Renal pelvis (tissue), 4 donors: ENCODE data around the gene SH3RF3. TPM values are rescaled to one million over a fixed set of nuclear protein-coding genes. Genes with fewer than 3 reads are reported as not detected.
"Not testable (repeated sequence)": the region's sequence is repeated elsewhere in the genome, so short reads cannot be mapped to it uniquely, and the experiment has no call there.

Experiments used
- DNase-seq: peaks from one replicate; pipeline ENCODE4 v3.0.0-alpha.2; 2013
- polyA plus RNA-seq, 3 donors: library from polyadenylated mRNA; unstranded; fragments of 120-200 nt; gene quantifications; one replicate each; pipeline ENCODE4 v1.2.1, GENCODE V29; 2013; ENCODE audit not compliant: insufficient read length in 3 of 3

The SH3RF3 gene
- polyA plus RNA-seq, 3 donors = 3.8 to 5.6 (median 5.6) TPM

- DNase-seq = no peak
Observed at GRCh38 chr2:109157563-109158105, 28.6 kb downstream of the SH3RF3 start.

- DNase-seq = no peak
Observed at GRCh38 chr2:109158237-109158636, 29.2 kb downstream of the SH3RF3 start.

DNA sequence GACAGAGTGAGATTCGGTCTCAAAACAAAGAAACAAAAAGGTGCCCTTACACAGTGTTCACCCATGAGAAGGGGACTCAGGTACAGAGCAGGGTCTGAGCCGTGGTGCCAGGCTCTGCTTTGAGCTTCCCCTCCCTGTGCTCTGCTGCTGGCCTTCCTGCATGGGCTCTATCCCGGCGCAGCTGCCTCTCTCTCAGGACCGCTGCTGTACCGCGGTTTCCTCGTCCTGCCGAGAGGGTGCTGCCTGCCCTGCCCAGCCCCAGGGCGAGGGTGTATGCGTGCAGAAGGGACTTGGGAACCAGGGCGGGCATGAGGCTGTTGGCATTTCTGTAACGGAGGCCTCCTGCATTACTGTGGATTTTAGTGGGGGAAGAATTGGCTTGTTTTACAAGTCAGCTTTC, 30.1 kb downstream of the SH3RF3 start:
- DNase-seq = no peak

DNA sequence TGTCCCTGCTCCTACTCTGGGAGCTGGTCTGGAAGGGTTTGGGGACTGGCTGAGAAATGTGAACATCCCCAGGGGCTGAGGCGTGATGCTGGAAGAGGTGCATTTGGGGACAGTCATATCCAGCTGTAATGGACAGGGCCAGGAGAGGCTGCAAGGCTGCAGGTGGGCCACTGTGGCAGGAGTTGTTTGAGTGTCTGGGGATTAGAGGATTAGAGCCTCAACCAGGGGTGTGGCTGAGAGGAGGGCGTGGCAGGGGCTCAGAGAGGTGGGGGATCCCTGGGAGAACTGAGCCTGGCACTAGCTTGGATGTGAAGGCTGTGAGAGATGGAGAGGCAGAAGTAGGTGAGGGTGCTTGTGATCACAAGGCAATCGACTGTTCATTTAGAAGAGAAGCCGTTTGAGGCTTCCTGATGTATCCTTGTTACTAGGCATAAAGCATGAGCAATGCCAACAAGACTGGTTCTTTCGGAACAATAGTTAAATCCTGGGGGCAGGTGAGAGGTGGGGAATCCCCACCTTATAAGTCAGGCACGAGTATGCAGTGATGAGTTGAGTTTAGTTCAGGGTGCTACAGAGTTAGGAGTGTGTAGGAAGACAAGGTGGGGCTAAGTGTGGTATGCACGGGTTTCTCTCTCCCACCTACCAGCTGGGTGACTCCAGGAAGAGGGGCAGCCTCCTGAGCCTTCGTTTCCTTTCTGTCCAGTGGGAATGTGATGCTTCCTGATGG, 31.9 kb downstream of the SH3RF3 start:
- DNase-seq = no peak

- not testable (repeated sequence) for DNase-seq
Observed at GRCh38 chr2:109162367-109162766, 33.4 kb downstream of the SH3RF3 start.

DNA sequence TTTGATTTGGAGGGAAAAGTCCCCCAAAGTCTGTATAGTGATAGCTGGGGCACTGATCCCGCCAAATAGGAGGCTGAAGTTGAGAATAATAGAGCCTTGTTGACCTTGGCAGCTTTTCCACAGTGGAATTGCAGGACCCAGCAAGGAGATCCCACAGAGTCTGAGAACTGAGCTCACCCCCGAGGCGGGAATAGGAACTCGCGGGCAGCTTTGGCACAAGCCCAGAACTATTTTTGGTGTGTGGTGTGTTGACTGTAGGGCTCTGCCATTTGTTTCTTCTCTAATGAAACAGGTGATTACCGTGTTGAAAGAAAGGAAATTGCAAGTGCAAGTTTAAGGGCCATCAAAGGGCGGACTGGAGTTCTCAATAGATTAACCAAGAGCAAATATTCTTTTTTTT, 34.0 kb downstream of the SH3RF3 start:
- DNase-seq = no peak

GRCh38 chr2:109164311-109164710, 35.3 kb downstream of the SH3RF3 start:
- DNase-seq = no peak

GRCh38 chr2:109164739-109165221, 35.8 kb downstream of the SH3RF3 start:
- no peak for DNase-seq

DNA sequence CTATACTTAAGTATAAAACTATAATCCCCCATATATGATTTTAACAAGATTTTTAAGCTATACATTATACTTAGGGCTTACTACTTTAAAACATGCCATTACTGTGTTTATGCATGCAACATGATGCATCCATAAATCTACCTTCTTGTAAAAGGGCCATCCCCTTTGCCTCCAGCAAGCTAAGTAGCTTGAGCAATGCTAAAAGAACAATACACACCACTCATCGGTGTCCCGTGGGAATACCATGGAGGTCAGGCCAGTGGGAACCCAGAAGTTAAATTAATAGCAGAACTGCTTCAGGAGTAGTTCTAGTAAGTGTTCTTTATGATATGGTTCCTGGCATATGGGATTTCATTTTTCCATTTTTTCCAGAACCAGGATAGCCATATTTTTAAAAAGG, 37.8 kb downstream of the SH3RF3 start:
- DNase-seq = no peak

- DNase-seq = no peak
Observed at GRCh38 chr2:109168086-109168485, 39.1 kb downstream of the SH3RF3 start.

- no peak for DNase-seq
Observed at GRCh38 chr2:109168716-109169115, 39.7 kb downstream of the SH3RF3 start.

GRCh38 chr2:109170645-109171044, 41.6 kb downstream of the SH3RF3 start:
- no peak for DNase-seq

DNA sequence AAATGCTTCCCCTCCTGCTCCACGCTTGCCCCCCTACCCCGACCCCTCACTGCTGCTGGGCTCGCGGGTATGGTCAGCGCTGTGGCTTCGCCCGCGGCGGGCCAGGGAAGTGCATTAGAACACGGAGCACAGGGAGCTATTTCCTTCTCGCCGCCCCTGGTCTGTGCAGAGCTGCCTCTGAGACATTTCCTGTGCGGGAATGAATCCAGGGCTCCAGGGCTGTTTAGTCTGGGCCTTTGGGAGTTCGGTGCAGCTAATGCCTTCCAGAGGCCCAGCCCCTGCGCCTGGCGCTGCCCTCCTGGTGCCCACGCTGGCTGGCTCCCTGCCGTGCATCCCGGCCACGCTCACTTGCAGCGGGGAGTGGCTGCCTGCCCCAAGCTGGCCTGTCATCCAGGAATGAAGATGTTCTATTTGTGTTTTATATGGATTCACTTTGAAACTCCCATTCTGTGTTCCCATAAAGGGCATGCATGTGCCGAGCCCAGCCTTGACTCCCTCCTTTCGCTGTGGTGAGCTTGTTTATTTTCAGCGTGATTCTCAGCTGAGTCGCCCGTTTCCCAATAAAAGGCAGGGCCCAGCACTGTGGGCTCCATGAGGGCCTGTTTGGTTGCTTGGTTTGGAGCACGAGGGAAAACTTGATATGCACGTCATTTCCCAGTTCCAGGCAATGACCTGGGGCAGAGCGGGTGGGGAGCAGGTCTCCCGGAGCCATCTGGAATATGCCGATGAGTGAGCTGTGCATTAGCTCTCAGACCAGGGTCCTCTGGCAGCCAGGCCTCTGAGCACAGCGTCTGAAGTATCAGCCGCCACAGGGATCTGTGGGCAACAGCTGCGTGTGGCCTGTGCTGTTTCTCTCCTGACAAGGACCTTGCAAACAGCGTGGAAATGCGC, 42.7 kb downstream of the SH3RF3 start:
- no peak for DNase-seq

DNA sequence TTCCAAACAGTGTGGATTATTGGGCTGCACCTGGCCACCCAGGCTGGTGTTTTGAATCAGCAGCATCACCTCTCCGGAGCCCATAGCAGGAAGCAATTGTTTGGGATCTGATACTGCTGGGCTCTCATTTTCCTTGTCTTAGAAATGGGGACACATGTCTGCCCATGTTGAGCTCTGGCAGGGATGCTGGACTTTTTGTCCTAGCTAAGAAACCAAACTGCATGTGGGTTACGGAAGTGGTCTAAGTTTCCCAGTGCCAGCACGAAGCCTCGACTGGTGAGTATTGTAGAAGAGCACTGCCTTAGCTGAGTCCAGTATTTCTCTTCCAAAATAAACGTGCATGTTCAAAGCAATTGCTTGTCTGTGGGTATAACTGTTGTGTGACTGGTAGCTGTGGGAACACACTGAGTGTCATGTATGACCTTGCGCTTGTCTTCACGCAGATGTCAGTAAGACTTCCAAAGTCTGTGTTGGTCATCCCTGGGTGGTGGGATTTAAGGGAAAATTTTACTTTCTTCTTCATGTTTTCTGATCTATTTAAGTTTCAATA, 43.6 kb downstream of the SH3RF3 start:
- no peak for DNase-seq

DNA sequence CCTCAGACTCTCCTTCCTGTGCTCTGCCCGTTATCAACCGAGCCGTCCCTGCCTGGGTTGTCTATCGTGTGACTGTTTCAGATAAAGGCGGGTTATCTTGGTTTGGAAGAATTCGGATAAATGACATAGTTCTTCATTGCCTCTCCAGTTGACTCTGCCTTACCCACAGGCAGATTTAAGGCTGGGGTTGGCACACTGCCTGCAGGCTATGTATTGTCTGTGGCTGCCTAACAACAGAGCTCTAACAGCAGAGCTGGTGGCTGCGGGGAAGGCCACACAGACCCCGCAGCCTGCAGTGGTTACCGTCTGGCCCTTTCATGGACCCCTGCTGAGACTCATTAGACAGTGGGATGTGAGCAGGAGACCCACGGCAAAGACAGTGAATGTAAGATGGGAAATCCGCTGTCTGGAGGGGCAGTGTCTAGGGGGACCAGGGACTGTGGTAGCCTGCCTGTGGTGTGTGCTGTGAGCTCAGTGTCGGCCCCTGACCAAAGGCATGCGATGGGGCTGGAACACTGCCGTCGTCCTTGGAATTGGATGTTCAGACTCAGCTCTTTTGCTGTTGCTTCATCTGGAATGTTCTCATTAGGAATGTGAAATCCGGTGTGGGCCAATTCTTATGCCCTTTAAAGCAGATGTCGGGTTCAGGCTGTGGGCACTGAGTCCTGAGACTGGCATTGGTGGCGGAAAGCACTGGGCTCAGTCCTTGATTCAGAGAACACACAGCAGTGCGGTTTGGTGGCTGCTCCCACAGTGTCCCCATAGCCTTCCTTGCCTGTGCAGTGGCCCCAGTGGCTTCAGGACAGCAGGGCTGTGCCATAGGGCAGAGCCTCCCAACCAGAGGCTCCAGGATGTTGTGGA, 44.5 kb downstream of the SH3RF3 start:
- no peak for DNase-seq

GRCh38 chr2:109174214-109174613, 45.2 kb downstream of the SH3RF3 start:
- DNase-seq = no peak

- no peak for DNase-seq
Observed at GRCh38 chr2:109174626-109175349, 45.8 kb downstream of the SH3RF3 start.

GRCh38 chr2:109175350-109175678, 46.3 kb downstream of the SH3RF3 start:
- DNase-seq = no peak

- DNase-seq = no peak
Observed at GRCh38 chr2:109176928-109177327, 47.9 kb downstream of the SH3RF3 start.

- DNase-seq = no peak
Observed at GRCh38 chr2:109177635-109178034, 48.6 kb downstream of the SH3RF3 start.

DNA sequence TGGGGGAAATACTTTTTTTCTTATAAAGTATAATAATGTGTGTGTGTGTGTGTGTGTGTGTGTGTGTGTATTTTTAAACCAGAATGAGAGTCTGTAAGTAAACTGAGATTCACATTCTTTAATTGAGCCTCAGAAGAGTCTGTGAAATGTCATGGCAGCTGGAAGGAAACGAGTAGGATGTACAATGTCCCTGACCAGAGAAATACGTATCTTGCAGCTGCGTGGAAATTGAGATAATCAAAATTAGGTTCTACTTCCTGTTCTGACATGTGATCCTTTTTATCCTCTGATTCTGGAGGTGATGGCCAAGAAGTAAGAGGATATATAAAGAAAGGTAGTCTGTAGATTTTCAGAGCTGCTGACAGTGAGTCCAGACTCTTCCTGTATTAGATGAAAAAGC, 50.0 kb downstream of the SH3RF3 start:
- DNase-seq = no peak
